Measurements from ENCODE around the gene EPS15. TPM values are rescaled to one million over a fixed set of nuclear protein-coding genes. Genes with fewer than 3 reads are reported as not detected.

Gene EPS15
- total and polyA plus RNA-seq, 8 donors = 13.3 to 139 (median 46.8) TPM

DNA sequence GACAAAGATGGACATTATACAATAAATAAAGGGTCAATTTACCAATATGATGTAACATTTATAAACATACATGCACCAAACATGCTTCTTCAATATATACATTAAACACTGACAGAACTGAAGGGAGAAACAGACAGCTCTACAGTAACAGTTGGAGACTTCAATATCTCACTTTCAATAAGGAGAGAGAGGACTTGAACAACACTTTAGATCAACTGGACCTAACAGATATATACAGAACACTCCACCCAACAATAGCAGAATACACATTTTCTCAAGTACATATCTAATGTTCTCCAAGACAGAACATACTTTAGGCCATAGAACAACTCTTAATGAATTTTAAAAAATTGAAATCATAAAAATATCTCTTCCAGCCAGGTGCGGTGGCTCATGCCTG, 138.1 kb downstream of the EPS15 start:
- WGBS, 5 donors = 92 to 100% (median 97%) methylated on average over 1 of the region's 1 CpG
- Histone ChIP-seq H3K4me1 (no peaks in the 10 kb centered on the region), H3K27me3 (no peaks in the 10 kb centered on the region), H3K27ac (no peak overlapping the region), H3K36me3 (peaks cover 0 to 83% (median 77%) of the 10 kb centered on the region in 4 donors), H3K4me3 (no peak overlapping the region), H3K9me3 (peaks cover 0 to 16% (median 8%) of the 10 kb centered on the region in 4 donors)
- TF ChIP-seq POLR2A (IDR thresholded peaks at IDR 0.05) (no peak), POLR2AphosphoS5 (IDR thresholded peaks at IDR 0.05) (no peak), EP300 (IDR thresholded peaks at IDR 0.05) (no peak)
- TF ChIP-seq, protein P1, sequence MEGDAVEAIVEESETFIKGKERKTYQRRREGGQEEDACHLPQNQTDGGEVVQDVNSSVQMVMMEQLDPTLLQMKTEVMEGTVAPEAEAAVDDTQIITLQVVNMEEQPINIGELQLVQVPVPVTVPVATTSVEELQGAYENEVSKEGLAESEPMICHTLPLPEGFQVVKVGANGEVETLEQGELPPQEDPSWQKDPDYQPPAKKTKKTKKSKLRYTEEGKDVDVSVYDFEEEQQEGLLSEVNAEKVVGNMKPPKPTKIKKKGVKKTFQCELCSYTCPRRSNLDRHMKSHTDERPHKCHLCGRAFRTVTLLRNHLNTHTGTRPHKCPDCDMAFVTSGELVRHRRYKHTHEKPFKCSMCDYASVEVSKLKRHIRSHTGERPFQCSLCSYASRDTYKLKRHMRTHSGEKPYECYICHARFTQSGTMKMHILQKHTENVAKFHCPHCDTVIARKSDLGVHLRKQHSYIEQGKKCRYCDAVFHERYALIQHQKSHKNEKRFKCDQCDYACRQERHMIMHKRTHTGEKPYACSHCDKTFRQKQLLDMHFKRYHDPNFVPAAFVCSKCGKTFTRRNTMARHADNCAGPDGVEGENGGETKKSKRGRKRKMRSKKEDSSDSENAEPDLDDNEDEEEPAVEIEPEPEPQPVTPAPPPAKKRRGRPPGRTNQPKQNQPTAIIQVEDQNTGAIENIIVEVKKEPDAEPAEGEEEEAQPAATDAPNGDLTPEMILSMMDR (IDR thresholded peaks at IDR 0.05) = no peak
- DNase-seq = no peak
- intact Hi-C loops (cut with DNase I; ENCODE audit: low total_unique reads) = no loop called here

DNA sequence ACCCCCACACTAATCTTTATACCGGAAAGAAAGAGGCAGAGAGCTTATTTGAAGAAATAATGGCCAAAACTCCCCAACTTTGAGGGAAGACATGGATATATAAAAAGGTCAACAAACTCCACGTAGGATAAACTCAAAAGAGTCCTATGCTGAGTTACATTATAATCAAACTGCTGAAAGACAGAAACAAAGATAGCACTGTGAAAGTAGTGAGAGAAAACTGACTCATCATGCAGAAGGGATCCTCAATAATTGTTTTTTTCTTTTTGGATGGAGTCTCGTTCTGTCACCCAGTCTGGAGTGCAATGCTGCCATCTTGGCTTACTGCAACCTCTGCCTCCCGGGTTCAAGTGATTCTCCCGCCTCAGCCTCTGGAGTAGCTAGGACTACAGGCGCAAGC, 140.2 kb downstream of the EPS15 start:
- H3K9me3 ChIP-seq = peaks cover 0 to 11% (median 5%) of the 10 kb centered on the region in 4 donors
- H3K36me3 ChIP-seq = peaks cover 0 to 81% (median 71%) of the 10 kb centered on the region in 4 donors
- no peak overlapping the region for H3K27ac ChIP-seq
- intact Hi-C loops (cut with DNase I; ENCODE audit: low total_unique reads) = no loop called here
- 94 to 97% (median 96%) methylated on average over 6 of the region's 6 CpGs for WGBS, 5 donors
- no peak for TF ChIP-seq EP300 (IDR thresholded peaks at IDR 0.05)
- no peak for TF ChIP-seq POLR2A (IDR thresholded peaks at IDR 0.05)
- no peak for TF ChIP-seq POLR2AphosphoS5 (IDR thresholded peaks at IDR 0.05)
- TF ChIP-seq, protein P1 (IDR thresholded peaks at IDR 0.05) = no peak
- no peak for DNase-seq
- no peaks in the 10 kb centered on the region for H3K27me3 ChIP-seq
- H3K4me3 ChIP-seq = no peak overlapping the region
- no peaks in the 10 kb centered on the region for H3K4me1 ChIP-seq

DNA sequence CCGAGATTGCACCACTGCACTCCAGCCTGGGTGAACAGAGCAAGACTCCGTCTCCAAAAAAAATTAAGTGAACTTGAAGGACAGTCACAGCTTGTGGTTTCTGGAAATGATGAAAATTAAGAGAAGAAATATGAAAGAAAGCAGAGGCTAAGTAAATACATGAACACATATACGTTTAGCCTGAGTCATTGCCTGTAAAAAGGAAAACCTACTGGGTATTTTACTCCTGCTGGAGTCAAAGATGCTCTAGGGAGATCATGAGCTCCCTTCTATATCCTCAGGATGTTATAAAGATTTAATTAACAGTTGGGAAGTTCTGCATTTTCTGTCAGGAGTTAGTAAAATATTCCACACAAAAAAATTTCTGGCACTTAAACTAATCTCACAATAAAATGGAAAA, 145.2 kb downstream of the EPS15 start:
- Histone ChIP-seq H3K4me3 (no peak overlapping the region), H3K27ac (no peak overlapping the region), H3K4me1 (no peaks in the 10 kb centered on the region), H3K27me3 (no peaks in the 10 kb centered on the region), H3K36me3 (peaks cover 0 to 84% (median 76%) of the 10 kb centered on the region in 4 donors), H3K9me3 (no peaks in the 10 kb centered on the region)
- intact Hi-C loops (cut with DNase I; ENCODE audit: low total_unique reads) = no loop called here
- DNase-seq = no peak
- TF ChIP-seq POLR2AphosphoS5 (IDR thresholded peaks at IDR 0.05) = no peak
- TF ChIP-seq EP300 (IDR thresholded peaks at IDR 0.05) = no peak
- TF ChIP-seq POLR2A (IDR thresholded peaks at IDR 0.05) = no peak
- TF ChIP-seq, protein P1 (IDR thresholded peaks at IDR 0.05) = no peak
- WGBS, 5 donors = 89 to 96% (median 93%) methylated on average over 3 of the region's 3 CpGs

DNA sequence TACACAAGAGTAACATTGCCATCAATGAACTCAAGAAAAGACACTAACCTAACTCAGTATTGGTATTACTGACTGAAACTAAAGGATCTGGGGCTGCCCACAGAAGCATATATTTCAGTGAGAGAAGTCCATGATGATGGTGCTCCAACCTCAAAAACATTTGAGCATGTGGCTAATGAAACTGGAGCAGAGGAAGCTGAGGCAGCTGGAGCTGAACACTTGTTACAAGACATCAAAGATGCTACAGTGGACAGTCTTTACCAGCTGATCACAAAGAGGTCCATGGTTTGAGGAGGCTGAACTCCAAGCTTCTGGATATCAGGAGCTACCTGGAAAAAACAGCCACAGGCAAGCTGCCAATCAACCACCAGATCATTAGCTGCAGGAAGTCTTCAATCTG, 146.5 kb downstream of the EPS15 start:
- no peak for DNase-seq
- no peak overlapping the region for H3K27ac ChIP-seq
- no peak overlapping the region for H3K4me3 ChIP-seq
- TF ChIP-seq POLR2A (IDR thresholded peaks at IDR 0.05) (no peak), POLR2AphosphoS5 (IDR thresholded peaks at IDR 0.05) (no peak), EP300 (IDR thresholded peaks at IDR 0.05) (no peak)
- TF ChIP-seq, protein P1 (IDR thresholded peaks at IDR 0.05) = no peak
- no peaks in the 10 kb centered on the region for H3K4me1 ChIP-seq
- H3K27me3 ChIP-seq = no peaks in the 10 kb centered on the region
- H3K9me3 ChIP-seq = no peaks in the 10 kb centered on the region
- H3K36me3 ChIP-seq = peaks cover 0 to 87% (median 74%) of the 10 kb centered on the region in 4 donors
- intact Hi-C loops (cut with DNase I; ENCODE audit: low total_unique reads) = no loop called here

Measured in stomach (tissue), 9 donors.